ENCODE data around the gene PPP6R2. TPM values are rescaled to one million over a fixed set of nuclear protein-coding genes. Genes with fewer than 3 reads are reported as not detected.

The PPP6R2 gene
- total and polyA plus RNA-seq, 2 of the 8 experiments (the other 6 are each of a cell fraction or from before 2014, with no cell fraction given) = 25.0 to 32.2 TPM

DNA sequence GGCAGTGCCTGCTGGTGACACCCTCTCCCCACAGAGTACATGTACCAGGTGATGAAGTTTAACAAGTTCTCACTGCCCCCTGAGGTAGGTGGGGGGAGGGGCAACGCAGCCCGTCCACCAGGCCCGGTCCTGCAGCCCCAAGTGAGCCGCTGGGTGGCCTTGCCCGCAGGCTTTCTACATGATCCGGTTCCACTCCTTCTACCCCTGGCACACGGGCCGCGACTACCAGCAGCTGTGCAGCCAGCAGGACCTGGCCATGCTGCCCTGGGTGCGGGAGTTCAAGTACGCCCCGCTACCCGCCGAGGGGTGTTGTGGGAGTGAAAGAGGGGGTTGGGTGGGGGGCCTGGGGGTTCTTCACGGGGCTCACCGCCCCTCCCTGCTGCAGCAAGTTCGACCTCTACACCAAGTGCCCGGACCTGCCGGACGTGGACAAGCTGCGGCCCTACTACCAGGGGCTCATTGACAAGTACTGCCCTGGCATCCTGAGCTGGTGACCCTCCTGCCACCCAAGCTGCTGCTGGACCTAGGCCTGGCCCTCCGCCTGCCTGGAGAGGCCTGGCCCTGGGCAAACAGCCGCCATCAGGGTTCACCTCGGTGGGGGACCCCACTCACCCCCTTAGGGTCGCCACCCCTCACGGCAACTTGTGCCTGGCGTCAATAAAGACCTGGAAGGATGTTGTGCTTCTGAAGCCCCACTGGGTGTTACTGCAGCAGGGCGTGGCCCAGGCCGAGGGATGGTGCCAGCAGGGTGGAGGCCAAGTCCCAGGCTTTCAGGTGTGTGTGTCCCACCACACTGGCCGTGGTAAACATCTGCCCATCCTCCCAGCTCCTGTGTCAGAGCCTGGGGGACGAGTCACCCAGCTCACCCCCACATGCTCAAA is 146.5 kb downstream of the PPP6R2 start:
- Histone ChIP-seq H3K4me1 (replicated peaks in 1 of 4; ENCODE audit: control insufficient read depth in 3 of 4, insufficient read depth in 4 of 4, low read length in 3 of 4) (no peaks in the 10 kb centered on the region; a peak in 1 of 7 replicates), H2BK20ac (ENCODE audit: low read length) (no peak overlapping the region), H3K23me2 (ENCODE audit: low read depth, low read length) (no peaks in the 10 kb centered on the region), H4K91ac (replicated peaks; ENCODE audit: insufficient read length, low read length) (no peak overlapping the region), H4K5ac (ENCODE audit: insufficient read length, low read depth, low read length) (no peak overlapping the region), H2BK5ac (ENCODE audit: low read depth, low read length) (no peak overlapping the region), H2BK120ac (replicated peaks; ENCODE audit: low read depth, low read length) (no peak overlapping the region), H3K4me3 (ENCODE audit: extremely low read depth in 1 of 4, insufficient read depth in 2 of 4, low read depth in 3 of 4, low read length in 4 of 4) (no peak overlapping the region), H3K23ac (ENCODE audit: insufficient read length) (no peak overlapping the region), H2AFZ (ENCODE audit: low read length) (no peak overlapping the region), H3K14ac (ENCODE audit: insufficient read length) (no peak overlapping the region), H4K20me1 (replicated peaks in 1 of 2; ENCODE audit: control insufficient read depth in 1 of 2, insufficient read depth in 2 of 2, low read length in 2 of 2) (no peaks in the 10 kb centered on the region), H3K79me2 (ENCODE audit: control insufficient read depth in 1 of 2, insufficient read depth in 2 of 2, low read length in 2 of 2) (no peaks in the 10 kb centered on the region), H3K36me3 (ENCODE audit: control insufficient read depth in 2 of 4, insufficient read depth in 4 of 4, low read length in 3 of 4) (no peaks in the 10 kb centered on the region), H4K8ac (ENCODE audit: extremely low read depth, insufficient read depth, low read length) (peak overlapping the region; percentile 68), H3K4me2 (ENCODE audit: insufficient read depth in 1 of 2, low read depth in 2 of 2, low read length in 2 of 2) (no peak overlapping the region), H3K27me3 (replicated peaks in 1 of 4; ENCODE audit: control insufficient read depth in 3 of 4, extremely low read depth in 1 of 4, insufficient read depth in 3 of 4, low read length in 3 of 4) (peaks cover 0 to 2% (median 0%) of the 10 kb centered on the region in 4 experiments; a peak in 1 of 7 replicates), H3K79me1 (ENCODE audit: low read depth, low read length) (no peaks in the 10 kb centered on the region), H3K56ac (replicated peaks; ENCODE audit: insufficient read length, low read depth, low read length) (no peak overlapping the region), H3K18ac (ENCODE audit: extremely low read depth, low read length) (no peak overlapping the region), H2BK12ac (ENCODE audit: low read depth, low read length) (no peak overlapping the region), H3K9me3 (ENCODE audit: insufficient read depth in 2 of 2, low read depth in 1 of 2, low read length in 1 of 2) (no peaks in the 10 kb centered on the region), H3K27ac (ENCODE audit: low read depth, low read length) (no peak overlapping the region), H2BK15ac (ENCODE audit: low read length) (no peak overlapping the region), H2AK5ac (ENCODE audit: low read depth, low read length) (no peak overlapping the region), H3K4ac (replicated peaks; ENCODE audit: insufficient read length, low read depth, low read length) (no peak overlapping the region), H3K9ac (replicated peaks in 1 of 4; ENCODE audit: extremely low read depth in 1 of 4, low read depth in 3 of 4, low read length in 3 of 4) (no peak overlapping the region)
- DNase-seq (ENCODE audit: low read depth in 1 of 2, low spot score in 2 of 2) (peak in 1 of 2 experiments; percentile 46), FAIRE-seq (no peak)
- 90% methylated on average over 28 of the region's 31 CpGs; no CpG with 5 or more reads in 1 of the 2 experiments for WGBS, 2 experiments (ENCODE audit: extremely low coverage in 1 of 2, insufficient coverage in 1 of 2, insufficient read length in 1 of 2, insufficient replicate concordance in 2 of 2, low coverage in 1 of 2, low lambda C conversion rate in 2 of 2, missing lambda C conversion rate in 1 of 2)
- POLR2A ChIA-PET (ENCODE audit: partially characterized antibody) = interaction anchor here (0.8 kb wide), 1 partner anchor 8 kb away, joined by 5 read pairs; no protein-coding TSS in a partner anchor
- CTCF ChIA-PET (ENCODE audit: partially characterized antibody) = interaction anchor here (0.7 to 1.5 kb wide), 4 partner anchors 8 to 85 kb away, joined by 3 to 7 read pairs (median 4); no protein-coding TSS in a partner anchor
